ENCODE results near the gene RASGRP3. TPM values are rescaled to one million over a fixed set of nuclear protein-coding genes. Genes with fewer than 3 reads are reported as not detected.

The RASGRP3 gene
- total and polyA plus RNA-seq, 10 donors, result 13.2 to 68.1 (median 44.5) TPM

DNA sequence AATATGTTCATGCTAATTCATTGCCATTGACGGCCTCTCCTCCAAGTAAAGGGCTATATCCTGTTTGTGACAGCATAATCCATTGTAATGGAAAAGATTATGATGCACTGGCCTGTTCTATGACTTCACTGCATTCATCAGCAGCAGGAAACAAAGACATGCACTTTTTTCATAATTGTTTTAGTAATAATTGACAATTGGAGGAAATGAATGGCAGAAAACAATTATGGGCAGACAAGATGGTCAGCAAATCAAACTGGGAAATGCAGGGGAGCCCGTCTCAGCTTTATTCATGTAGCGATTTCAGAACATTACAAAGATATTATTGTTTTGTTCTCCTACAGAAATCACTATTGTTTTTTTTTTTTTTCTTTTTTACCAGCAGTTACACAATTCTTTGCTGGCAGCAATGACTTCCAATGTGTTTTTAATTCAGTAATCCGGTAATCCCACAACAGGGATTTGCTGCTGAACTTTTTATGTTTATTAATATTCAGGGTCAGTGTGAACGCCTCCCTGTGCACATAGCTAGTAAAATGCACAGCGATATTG lies 33.8 kb upstream of the RASGRP3 start:
- TF ChIP-seq POLR2A (IDR thresholded peaks at IDR 0.05), result no peak
- H3K4me1 ChIP-seq, result peaks cover 0 to 5% (median 0%) of the 10 kb centered on the region in 6 donors
- DNase-seq, result no peak
- intact Hi-C loops (cut with DNase I; ENCODE audit: low total_unique reads), result no loop called here
- no peak overlapping the region for H3K4me3 ChIP-seq
- H3K27ac ChIP-seq, result peak overlapping the region in 1 of 8 donors; percentile 0
- 73 to 81% (median 75%) methylated on average over 6 of the region's 6 CpGs for WGBS, 5 donors
- H3K36me3 ChIP-seq, result no peaks in the 10 kb centered on the region
- H3K9me3 ChIP-seq, result no peaks in the 10 kb centered on the region
- H3K27me3 ChIP-seq (replicated peaks in 1 of 7), result no peaks in the 10 kb centered on the region

DNA sequence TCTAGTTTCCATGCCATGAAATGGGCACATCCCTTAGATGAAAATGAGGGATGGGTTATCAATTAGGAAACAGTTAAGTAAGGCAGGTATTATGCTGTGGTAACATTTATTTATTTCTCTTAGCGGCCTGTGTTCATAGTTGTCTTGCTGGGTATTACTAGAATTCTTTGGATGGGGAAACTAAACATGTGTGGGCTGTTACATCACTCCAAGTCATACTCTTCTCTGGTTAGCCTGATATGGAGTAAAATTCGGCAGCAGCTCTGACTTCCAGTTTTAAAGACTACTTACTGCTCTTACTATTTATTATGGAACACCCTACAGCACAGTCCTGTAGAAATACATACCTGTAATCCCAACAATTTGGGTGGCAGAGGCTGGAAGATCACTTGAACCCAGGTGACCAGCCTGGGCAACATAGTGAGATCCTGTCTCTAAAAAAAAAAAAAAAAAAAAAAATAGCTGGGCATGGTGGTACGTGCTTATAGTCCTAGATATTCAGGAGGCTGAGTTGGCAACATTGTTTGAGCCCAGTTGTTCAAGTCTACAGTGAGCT lies 33.1 kb upstream of the RASGRP3 start:
- DNase-seq, result no peak
- Histone ChIP-seq H3K27me3 (replicated peaks in 1 of 7) (no peaks in the 10 kb centered on the region), H3K4me3 (no peak overlapping the region), H3K9me3 (no peaks in the 10 kb centered on the region), H3K36me3 (no peaks in the 10 kb centered on the region), H3K4me1 (peaks cover 0 to 5% (median 0%) of the 10 kb centered on the region in 6 donors), H3K27ac (peak overlapping the region in 1 of 8 donors; percentile 0)
- intact Hi-C loops (cut with DNase I; ENCODE audit: low total_unique reads), result no loop called here
- WGBS, 5 donors, result 61 to 85% (median 75%) methylated on average over 3 of the region's 3 CpGs
- TF ChIP-seq POLR2A (IDR thresholded peaks at IDR 0.05), result no peak
- no peak for TF ChIP-seq CTCF (IDR thresholded peaks at IDR 0.05 in 8 of 11, conservative IDR thresholded peaks at IDR 0.05 in 3 of 11)
- TF ChIP-seq POLR2AphosphoS5 (IDR thresholded peaks at IDR 0.05), result no peak

DNA sequence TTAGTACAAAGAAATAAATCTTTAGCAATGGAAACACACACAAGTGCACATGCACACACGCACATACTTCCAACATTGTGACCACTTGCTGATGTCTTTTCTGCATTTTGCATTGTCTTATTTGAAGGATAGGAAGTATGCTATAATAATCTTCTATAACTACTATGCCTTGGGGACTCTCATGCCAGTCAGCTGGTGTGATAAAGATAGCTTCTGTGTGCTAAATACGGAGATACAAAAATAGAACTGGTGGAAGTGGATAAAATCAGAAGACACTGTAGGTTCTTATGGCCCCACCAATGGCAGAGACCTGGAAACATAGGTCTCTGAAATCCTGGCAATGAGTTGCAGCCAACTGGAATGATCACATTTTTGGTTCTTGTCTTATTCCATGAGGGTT lies 31.5 kb upstream of the RASGRP3 start:
- no peaks in the 10 kb centered on the region for H3K36me3 ChIP-seq
- 53 to 62% (median 57%) methylated on average over 2 of the region's 2 CpGs for WGBS, 5 donors
- H3K27ac ChIP-seq, result no peak overlapping the region
- TF ChIP-seq POLR2AphosphoS5 (IDR thresholded peaks at IDR 0.05) (no peak), POLR2A (IDR thresholded peaks at IDR 0.05) (no peak), CTCF (IDR thresholded peaks at IDR 0.05 in 8 of 11, conservative IDR thresholded peaks at IDR 0.05 in 3 of 11) (no peak)
- no peaks in the 10 kb centered on the region for H3K27me3 ChIP-seq (replicated peaks in 1 of 7)
- peaks cover 0 to 7% (median 0%) of the 10 kb centered on the region in 6 donors for H3K4me1 ChIP-seq
- intact Hi-C loops (cut with DNase I; ENCODE audit: low total_unique reads), result no loop called here
- no peaks in the 10 kb centered on the region for H3K9me3 ChIP-seq
- no peak overlapping the region for H3K4me3 ChIP-seq
- no peak for DNase-seq

DNA sequence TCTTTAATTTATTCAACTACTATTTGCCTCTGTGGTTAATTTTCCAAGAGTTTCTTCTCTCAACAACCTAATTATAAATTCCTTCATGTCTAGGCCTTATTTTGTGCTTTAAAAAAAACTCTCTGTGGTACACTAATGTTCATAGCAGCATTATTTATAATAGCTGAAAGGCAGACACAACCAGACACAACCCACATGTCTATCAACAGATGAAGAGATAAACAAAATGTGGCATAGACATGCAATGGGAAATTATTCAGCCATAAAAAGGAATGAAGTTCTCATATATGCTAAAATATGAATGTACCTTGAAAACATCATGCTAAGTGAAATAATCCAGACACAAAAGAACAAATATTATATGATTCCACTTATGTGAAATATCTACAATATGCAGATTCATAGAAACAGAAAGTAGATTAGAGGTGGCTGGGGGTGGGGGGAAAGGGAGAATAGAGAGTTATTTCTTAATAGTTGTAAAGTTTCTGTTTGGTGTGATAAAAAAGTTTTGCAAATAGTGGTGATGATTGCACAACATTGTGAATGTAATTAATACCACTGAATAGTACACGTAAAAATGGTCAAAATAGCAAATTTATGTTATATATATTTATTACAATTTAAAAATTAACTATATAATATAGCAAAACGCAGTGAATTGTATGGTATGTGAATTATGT lies 28.1 kb upstream of the RASGRP3 start:
- 24 to 85% (median 76%) methylated on average over 2 of the region's 2 CpGs for WGBS, 5 donors
- H3K9me3 ChIP-seq, result peaks cover 0 to 26% (median 22%) of the 10 kb centered on the region in 8 donors
- H3K27me3 ChIP-seq (replicated peaks in 1 of 7), result no peaks in the 10 kb centered on the region
- peak overlapping the region in 1 of 8 donors; percentile 1 for H3K27ac ChIP-seq
- TF ChIP-seq CTCF (IDR thresholded peaks at IDR 0.05 in 8 of 11, conservative IDR thresholded peaks at IDR 0.05 in 3 of 11) (no peak), POLR2AphosphoS5 (IDR thresholded peaks at IDR 0.05) (no peak), POLR2A (IDR thresholded peaks at IDR 0.05) (no peak)
- H3K4me3 ChIP-seq, result no peak overlapping the region
- DNase-seq, result no peak
- H3K36me3 ChIP-seq, result no peaks in the 10 kb centered on the region
- intact Hi-C loops (cut with DNase I; ENCODE audit: low total_unique reads), result no loop called here
- H3K4me1 ChIP-seq, result peaks cover 0 to 7% (median 0%) of the 10 kb centered on the region in 6 donors
